DMS114 treated with DMSO at 0.1 percent for 48 hours (cell line): ENCODE data around the gene DCAF4.

ENCODE experiments used
- DNase-seq: peaks from one replicate; lab custom pipeline; 2025; ENCODE audit not compliant: unreplicated experiment; lab: John Stamatoyannopoulos, UW

The DCAF4 gene

GRCh38 chr14:72926292-72927028 is at the start of gene DCAF4:
Gene DCAF4, plus strand, starts transcription at chr14:72926464. Its CDS starts 11,515 bp downstream, at chr14:72937979.
- peak; percentile 96 for DNase-seq

- DNase-seq, result no peak
Measured at GRCh38 chr14:72876710-72877063, 49.6 kb upstream of the DCAF4 start.

- DNase-seq, result no peak
Measured at GRCh38 chr14:72878746-72879145, 47.5 kb upstream of the DCAF4 start.

GRCh38 chr14:72879431-72879830 is 46.8 kb upstream of the DCAF4 start:
- no peak for DNase-seq

GRCh38 chr14:72880164-72880563 is 46.1 kb upstream of the DCAF4 start:
- no peak for DNase-seq

- DNase-seq, result no peak
Measured at GRCh38 chr14:72880820-72881219, 45.4 kb upstream of the DCAF4 start.

- DNase-seq, result no peak
Measured at GRCh38 chr14:72881543-72881942, 44.7 kb upstream of the DCAF4 start.

- DNase-seq, result no peak
Measured at GRCh38 chr14:72882047-72882446, 44.2 kb upstream of the DCAF4 start.

- DNase-seq, result no peak
Measured at GRCh38 chr14:72882463-72882862, 43.8 kb upstream of the DCAF4 start.

GRCh38 chr14:72883109-72883508 is 43.2 kb upstream of the DCAF4 start:
- no peak for DNase-seq

- no peak for DNase-seq
Measured at GRCh38 chr14:72883961-72884360, 42.3 kb upstream of the DCAF4 start.

- no peak for DNase-seq
Measured at GRCh38 chr14:72884386-72884785, 41.9 kb upstream of the DCAF4 start.

- no peak for DNase-seq
Measured at GRCh38 chr14:72887514-72887913, 38.8 kb upstream of the DCAF4 start.

- no peak for DNase-seq
Measured at GRCh38 chr14:72888192-72888591, 38.1 kb upstream of the DCAF4 start.

GRCh38 chr14:72888636-72889201 is 37.5 kb upstream of the DCAF4 start:
- no peak for DNase-seq

- no peak for DNase-seq
Measured at GRCh38 chr14:72889366-72889765, 36.9 kb upstream of the DCAF4 start.

GRCh38 chr14:72891666-72892102 is 34.6 kb upstream of the DCAF4 start:
- no peak for DNase-seq

- no peak for DNase-seq
Measured at GRCh38 chr14:72892103-72892878, 34.0 kb upstream of the DCAF4 start.

- no peak for DNase-seq
Measured at GRCh38 chr14:72892879-72893635, 33.2 kb upstream of the DCAF4 start.

- DNase-seq, result peak; percentile 75
Measured at GRCh38 chr14:72893636-72894322, 32.5 kb upstream of the DCAF4 start, which contains the start of gene DPF3. Gene DPF3, minus strand, starts transcription at chr14:72894101. Its CDS starts 13 bp downstream, at chr14:72894088.

- DNase-seq, result no peak
Measured at GRCh38 chr14:72894323-72894622, 32.0 kb upstream of the DCAF4 start.
